GM12878 (cell line): ENCODE data around the gene ILF2. TPM values are rescaled to one million over a fixed set of nuclear protein-coding genes. Genes with fewer than 3 reads are reported as not detected.

Source experiments
- ASH2L ChIP-seq: fragments of 300-600, 200-600 bp; sonication (generic); IDR thresholded peaks from 2 replicates; pipeline ENCODE4 v1.6.1; 2017; ENCODE audit warnings: low read depth, mild to moderate bottlenecking, borderline replicate concordance
- BHLHE40 ChIP-seq, 2 experiments: fragments of 450-650 bp in 1 of 2; IDR thresholded peaks; 2 replicates each; pipeline ENCODE4 v1.6.1; 2011 to 2017; ENCODE audit warnings: low read depth in 2 of 2, borderline replicate concordance in 1 of 2, improper control_type of control experiment in 1 of 2, low read length in 1 of 2, mild to moderate bottlenecking in 1 of 2
- ETV6 ChIP-seq, 2 experiments: fragments of 450-650 bp in 1 of 2; IDR thresholded peaks in 1 of 2; conservative IDR thresholded peaks in 1 of 2; 2 replicates each; pipeline ENCODE4 v1.6.1; 2014; ENCODE audit warnings: antibody characterized with exemption in 1 of 2, borderline replicate concordance in 1 of 2, low read depth in 1 of 2, mild to moderate bottlenecking in 1 of 2, moderate library complexity in 1 of 2
- FOS ChIP-seq: IDR thresholded peaks from 3 replicates; pipeline ENCODE4 v1.6.1; 2011; ENCODE audit warnings: borderline replicate concordance; ENCODE audit not compliant: insufficient read length; ENCODE audit errors: extremely low read depth
- GATAD2B ChIP-seq: fragments of 450-650 bp; conservative IDR thresholded peaks from 2 replicates; pipeline ENCODE4 v1.6.1; 2017; ENCODE audit warnings: low read depth, mild to moderate bottlenecking, moderate library complexity
- IKZF2 ChIP-seq, 2 experiments: fragments of 450-650 bp; IDR thresholded peaks; 2 replicates each; pipeline ENCODE4 v1.6.1; 2017; ENCODE audit warnings: mild to moderate bottlenecking in 2 of 2, moderate library complexity in 2 of 2
- JUND ChIP-seq: IDR thresholded peaks from 2 replicates; pipeline ENCODE4 v1.6.1; 2012; ENCODE audit warnings: low read depth, mild to moderate bottlenecking, low read length, improper control_type of control experiment, moderate library complexity
- KAT2A ChIP-seq: conservative IDR thresholded peaks from 2 replicates; pipeline ENCODE4 v1.6.1; 2011; ENCODE audit warnings: low read depth, low read length; ENCODE audit not compliant: control insufficient read depth
- KLF5 ChIP-seq: fragments of 450-650 bp; IDR thresholded peaks from 2 replicates; pipeline ENCODE4 v1.6.1; 2014; ENCODE audit warnings: mild to moderate bottlenecking; ENCODE audit not compliant: partially characterized antibody
- MYB ChIP-seq: fragments of 150-350 bp; IDR thresholded peaks from 2 replicates; pipeline ENCODE4 v1.6.1; 2014; ENCODE audit warnings: mild to moderate bottlenecking, low read depth, low read length, borderline replicate concordance
- MYC ChIP-seq: IDR thresholded peaks from 2 replicates; pipeline ENCODE4 v1.6.1; 2011; ENCODE audit warnings: mild to moderate bottlenecking, low read length, moderate library complexity, inconsistent platforms; ENCODE audit not compliant: insufficient read depth, insufficient replicate concordance, insufficient read length, severe bottlenecking
- NRF1 ChIP-seq: conservative IDR thresholded peaks from 2 replicates; pipeline ENCODE4 v1.6.1; 2011; ENCODE audit warnings: mild to moderate bottlenecking, low read depth, low read length, improper control_type of control experiment
- PML ChIP-seq: IDR thresholded peaks from 2 replicates; pipeline ENCODE4 v1.6.1; 2012; ENCODE audit warnings: low read length, inconsistent platforms
- PRDM15 ChIP-seq: fragments of 450-650 bp; formaldehyde crosslinking; IDR thresholded peaks from 2 replicates; pipeline ENCODE4 v1.4.0; 2020; ENCODE audit warnings: mild to moderate bottlenecking, moderate library complexity
- RB1 ChIP-seq: fragments of 450-650 bp; formaldehyde crosslinking; IDR thresholded peaks from 2 replicates; pipeline ENCODE4 v1.6.1; 2017; ENCODE audit warnings: mild to moderate bottlenecking, borderline replicate concordance
- RBBP5 ChIP-seq: fragments of 200-600 bp; sonication (generic); conservative IDR thresholded peaks from 2 replicates; pipeline ENCODE4 v1.6.1; 2016
- RCOR1 ChIP-seq: conservative IDR thresholded peaks from 2 replicates; pipeline ENCODE4 v1.6.1; 2012; ENCODE audit warnings: low read depth, low read length, improper control_type of control experiment
- RELB ChIP-seq: fragments of 450-650 bp; IDR thresholded peaks from 2 replicates; pipeline ENCODE4 v1.6.1; 2017; ENCODE audit warnings: low read depth, mild to moderate bottlenecking, moderate library complexity
- STAT1 ChIP-seq: fragments of 450-650 bp; conservative IDR thresholded peaks from 2 replicates; pipeline ENCODE4 v1.6.1; 2014; ENCODE audit warnings: antibody characterized with exemption, mild to moderate bottlenecking
- YBX1 ChIP-seq: fragments of 450-650 bp; IDR thresholded peaks from 2 replicates; pipeline ENCODE4 v1.6.1; 2016; ENCODE audit warnings: antibody characterized with exemption
- ZBED1 ChIP-seq: IDR thresholded peaks from 2 replicates; pipeline ENCODE4 v1.6.1; 2016; ENCODE audit warnings: borderline replicate concordance
- ZBTB33 ChIP-seq: fragments of 450-650 bp; IDR thresholded peaks from 2 replicates; pipeline ENCODE4 v1.6.1; 2017; ENCODE audit warnings: mild to moderate bottlenecking
- ZNF24 ChIP-seq: fragments of 450-650 bp; IDR thresholded peaks from 2 replicates; pipeline ENCODE4 v1.6.1; 2017; ENCODE audit warnings: antibody characterized with exemption, mild to moderate bottlenecking
- polyA plus RNA-seq, 11 experiments: library from polyadenylated mRNA; depleted of rRNA in 4 of 11; unstranded in 6 of 11; stranded (reverse) in 5 of 11; fragments of >200 nt; fragmentation: Nextera tagmentation in 4 of 11; fragmentation: Illumina TruSeq in 1 of 11; extraction: Ambion mirVana in 4 of 11; extraction: Trizol in 1 of 11; gene quantifications; 1 replicate in 1 of 11; 2 replicates in 10 of 11; pipeline versions ENCODE4 v1.2.1 to v1.2.3, GENCODE V29; 2011 to 2016; ENCODE audit warnings: inconsistent platforms in 2 of 11, missing spikeins in 2 of 11, low read depth in 1 of 11
- total RNA-seq, 4 experiments: library from RNA; depleted of rRNA in 3 of 4; stranded (reverse); fragments of >200 nt in 3 of 4; fragmentation: Illumina TruSeq in 1 of 4; extraction: Trizol in 1 of 4; gene quantifications; 2 replicates each; pipeline versions ENCODE4 v1.2.1 to v1.2.3, GENCODE V29; 2013 to 2021

The ILF2 gene
- total and polyA plus RNA-seq, 10 of the 15 experiments (the other 5 are each of a cell fraction or from before 2014, with no cell fraction given) = 261 to 520 (median 449) TPM

- TF ChIP-seq GATAD2B = peak; percentile 52; the same call in 1 of the 2 replicates
- TF ChIP-seq FOS = no peak
- TF ChIP-seq RELB = 0 out of 2 replicates have a peak, but pooled peaks have one; percentile 32
- no peak for TF ChIP-seq PRDM15 (CRISPR knock-in tag)
- no peak for TF ChIP-seq JUND
- peak; percentile 89 for TF ChIP-seq PML
- no peak for TF ChIP-seq ZBED1
- TF ChIP-seq MYB = no peak
- no peak for TF ChIP-seq STAT1
- TF ChIP-seq ZNF24 = no peak
- TF ChIP-seq MYC = no peak
- no peak for TF ChIP-seq KAT2A
- no peak for TF ChIP-seq IKZF2 (IDR thresholded peaks at IDR 0.05)
- no peak for TF ChIP-seq YBX1
- no peak for TF ChIP-seq NRF1
- TF ChIP-seq KLF5 = peak; percentile 27
- no peak for TF ChIP-seq RCOR1
- TF ChIP-seq ASH2L = peak; percentile 99
- TF ChIP-seq ZBTB33 = no peak
- TF ChIP-seq ETV6 (conservative IDR thresholded peaks at IDR 0.05 in 1 of 2, IDR thresholded peaks at IDR 0.05 in 1 of 2; ENCODE audit: borderline replicate concordance in 1 of 2, low read depth in 1 of 2) = no peak
- TF ChIP-seq RB1 = no peak; the same call in 1 of the 2 replicates
- TF ChIP-seq RBBP5 = 0 out of 2 replicates have a peak, but pooled peaks have one; percentile 54
- peak; percentile 34 to 82; a peak in 3 of 4 replicates for TF ChIP-seq BHLHE40 (IDR thresholded peaks at IDR 0.05; ENCODE audit: borderline replicate concordance in 1 of 2, low read depth in 2 of 2, low read length in 1 of 2)
Observed at GRCh38 chr1:153658400-153659174, 12.2 kb downstream of the ILF2 start, which contains the start of gene SNAPIN (continued).
